Ovary (tissue), 9 donors: ENCODE results near the gene BMERB1. TPM values are rescaled to one million over a fixed set of nuclear protein-coding genes. Genes with fewer than 3 reads are reported as not detected.
A peak's percentile ranks its signal among the peaks of the same experiment; 100 is the strongest.

Experiments used
- DNase-seq, 5 donors: peaks; one replicate each; pipeline ENCODE4 v3.0.0-alpha.2; 2019 to 2020
- H3K27ac ChIP-seq, 2 donors: fragments of 200-600 bp; one replicate each; pipeline versions ENCODE4 v1.5.1 to v1.8.0; 2019 to 2022
- H3K27me3 ChIP-seq: fragments of 200-600 bp; one replicate; pipeline ENCODE4 v1.8.0; 2022
- H3K36me3 ChIP-seq: fragments of 200-600 bp; sonication (generic); one replicate; pipeline ENCODE4 v1.5.1; 2019
- H3K4me1 ChIP-seq: one replicate; pipeline ENCODE4 v1.8.1; 2013; ENCODE audit warnings: mild to moderate bottlenecking, moderate library complexity; ENCODE audit not compliant: insufficient read depth
- H3K4me3 ChIP-seq: fragments of 200-600 bp; sonication (generic); one replicate; pipeline ENCODE4 v1.5.1; 2017
- H3K9me3 ChIP-seq, 2 donors: fragments of 200-600 bp in 1 of 2; sonication (generic) in 1 of 2; one replicate each; pipeline versions ENCODE4 v1.5.1 to v1.8.1; 2013 to 2019; ENCODE audit warnings: mild to moderate bottlenecking in 1 of 2, moderate library complexity in 1 of 2
- CTCF ChIP-seq, 3 donors: fragments of 450-650 bp in 2 of 3; fragments of 200-600 bp in 1 of 3; IDR thresholded peaks; one replicate each; pipeline versions ENCODE4 v1.5.1 to v1.8.0; 2016 to 2022; ENCODE audit warnings: antibody characterized with exemption in 3 of 3, mild to moderate bottlenecking in 1 of 3
- EP300 ChIP-seq: sonication (generic); formaldehyde crosslinking; IDR thresholded peaks from one replicate; pipeline ENCODE4 v1.6.1; 2017; ENCODE audit warnings: antibody characterized with exemption
- POLR2A ChIP-seq: fragments of 450-650 bp; IDR thresholded peaks from one replicate; pipeline ENCODE4 v1.6.1; 2017; ENCODE audit warnings: antibody characterized with exemption, mild to moderate bottlenecking, moderate library complexity
- WGBS, 3 donors: extraction: QIAGEN DNeasy Blood & Tissue Kit in 1 of 3; methylation state at CpG; one replicate each; pipeline versions ENCODE4 v1.1.5 to v1.1.7; 2013 to 2017; 5-methylcytosine and 5-hydroxymethylcytosine counted together
- intact Hi-C, 4 donors: fragments of 100-400 bp; cut with DNase I; formaldehyde crosslinking; loops; one replicate each; pipeline versions ENCODE4 v1.11.0 to v1.15.1; 2022 to 2023
- polyA plus RNA-seq, 2 donors: library from polyadenylated mRNA; stranded (reverse); fragments of 200-250 nt in 1 of 2; fragments of 350-450 nt in 1 of 2; fragmentation: Illumina TruSeq in 1 of 2; extraction: RNeasy Lipid Tissue Mini Kit (QIAGEN cat#74804) in 1 of 2; gene quantifications; one replicate each; pipeline ENCODE4 v1.2.3, GENCODE V29; 2013 to 2014
- total RNA-seq, 7 donors: library from RNA; depleted of rRNA in 2 of 7; stranded (reverse); fragments of >200 nt in 2 of 7; fragmentation: NEBNext Ultra II Directional in 3 of 7; extraction: Animal tissue kit (Norgen Biotek cat#: 25700) in 3 of 7; gene quantifications; one replicate each; pipeline versions ENCODE4 v1.1.0 to v1.2.4, GENCODE V29; 2016 to 2023
- donor health status: DM: no; HTN: no; CAD: no; lungs with moderate emphysema.
- donor health status: DM: no; HTN: no; CAD: no.
- donor health status: Bipolar disorder and iron deficiency.
- donor health status: DM: yes; HTN: yes; CAD: no.
- donor health status: DM: no; HTN: no; CAD: no.
- donor health status: DM: yes; HTN: yes; CAD: no.

BMERB1 gene
- total and polyA plus RNA-seq, 9 donors, result 22.6 to 77.5 (median 65.2) TPM

DNA sequence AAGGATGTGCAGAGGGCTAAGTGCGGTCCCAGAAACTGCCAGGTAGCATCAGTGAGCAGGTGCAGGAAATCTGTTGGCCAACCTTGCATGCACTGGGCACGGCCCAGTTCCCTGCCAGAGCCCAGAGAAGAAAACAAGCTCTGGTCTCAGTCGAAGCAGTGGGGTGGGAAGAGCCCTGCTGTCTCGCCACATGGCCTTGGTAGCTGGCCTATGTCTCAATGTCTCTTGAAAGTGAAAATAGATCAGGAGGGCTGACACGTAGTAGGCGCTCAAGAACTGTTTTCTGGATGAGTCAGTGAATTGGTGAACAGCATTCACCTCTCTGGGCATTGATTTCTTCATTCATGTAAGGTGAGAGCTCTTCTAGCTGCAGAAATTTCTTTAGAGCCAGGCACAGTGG lies 118.1 kb downstream of the BMERB1 start:
- DNase-seq, result no peak
- intact Hi-C loops, result no loop called here
- WGBS, 3 donors, result 86 to 89% (median 88%) methylated on average over 6 of the region's 6 CpGs
- peaks cover 6% of the 10 kb centered on the region for H3K4me1 ChIP-seq
- no peaks in the 10 kb centered on the region for H3K36me3 ChIP-seq
- H3K27ac ChIP-seq, result no peak overlapping the region
- no peaks in the 10 kb centered on the region for H3K27me3 ChIP-seq
- H3K9me3 ChIP-seq, result no peaks in the 10 kb centered on the region
- H3K4me3 ChIP-seq, result no peak overlapping the region
- TF ChIP-seq POLR2A, result no peak
- TF ChIP-seq CTCF (IDR thresholded peaks at IDR 0.05), result no peak
- TF ChIP-seq EP300, result no peak

DNA sequence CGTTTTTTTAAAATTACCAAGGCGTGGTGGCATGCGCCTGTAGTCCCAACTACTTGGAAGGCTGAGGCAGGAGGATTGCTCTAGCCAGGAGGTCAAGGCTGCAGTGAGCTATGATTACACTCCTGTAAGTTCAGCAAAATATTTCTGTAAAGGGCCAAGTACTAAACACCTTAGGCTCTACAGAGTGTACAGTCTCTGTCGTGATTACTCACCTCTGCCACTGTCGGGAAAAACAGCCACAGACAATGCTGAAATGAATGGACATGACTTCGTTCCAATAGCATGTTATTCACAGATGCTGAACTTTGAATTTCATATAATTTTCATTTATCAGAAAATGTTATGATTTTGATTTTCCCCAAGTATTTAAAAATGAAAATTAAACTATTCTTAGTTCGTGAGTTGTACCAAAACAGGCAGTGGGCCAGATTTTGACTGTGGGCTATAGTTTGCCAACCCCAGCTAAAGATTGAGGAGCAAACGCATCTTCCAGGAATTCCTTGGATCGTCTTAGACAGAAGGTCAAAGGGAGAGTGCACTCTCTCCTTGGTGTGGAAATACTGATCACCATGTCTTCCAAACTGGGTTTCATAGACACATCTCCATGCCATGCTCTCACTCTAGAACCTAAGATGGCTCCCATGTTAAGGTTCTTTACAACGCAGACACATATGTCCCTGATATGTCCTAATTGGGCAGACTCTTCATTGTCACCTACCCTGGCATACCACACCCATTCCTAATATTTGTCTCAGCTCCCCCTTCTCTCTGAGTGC lies 119.1 kb downstream of the BMERB1 start:
- peak in 4 of 5 donors; percentile 22 to 40 (median 31) for DNase-seq
- intact Hi-C loops, result no loop called here

DNA sequence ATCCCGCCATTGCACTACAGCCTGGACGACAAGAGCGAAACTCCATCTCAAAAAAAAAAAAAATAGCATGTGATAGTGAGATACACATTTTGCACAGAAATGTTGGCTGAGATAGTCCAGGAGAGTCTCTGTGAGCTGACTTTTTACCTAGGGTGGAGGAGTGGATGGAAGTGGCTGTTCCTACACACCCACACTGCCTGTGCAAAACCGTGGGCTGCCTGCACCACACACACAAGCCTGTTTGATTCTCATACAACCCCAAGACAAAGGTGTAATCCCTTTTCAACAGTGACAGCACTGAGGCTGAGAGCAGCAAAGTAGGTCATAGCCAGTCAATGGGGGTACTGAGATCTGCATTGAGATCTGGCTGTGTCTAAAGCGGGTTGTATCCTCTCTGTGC lies 121.7 kb downstream of the BMERB1 start:
- TF ChIP-seq POLR2A, result no peak
- no peak for TF ChIP-seq EP300
- TF ChIP-seq CTCF (IDR thresholded peaks at IDR 0.05), result no peak
- intact Hi-C loops, result no loop called here
- Histone ChIP-seq H3K9me3 (no peaks in the 10 kb centered on the region), H3K4me3 (no peak overlapping the region), H3K4me1 (peaks cover 4% of the 10 kb centered on the region), H3K27me3 (no peaks in the 10 kb centered on the region), H3K36me3 (no peaks in the 10 kb centered on the region), H3K27ac (no peak overlapping the region)
- DNase-seq, result no peak
- 92 to 99% (median 94%) methylated on average over 5 of the region's 5 CpGs for WGBS, 3 donors

More for the DNA sequence above, 119.1 kb downstream of the BMERB1 start:
- no peaks in the 10 kb centered on the region for H3K27me3 ChIP-seq
- peaks cover 6% of the 10 kb centered on the region for H3K4me1 ChIP-seq
- H3K36me3 ChIP-seq, result no peaks in the 10 kb centered on the region
- H3K27ac ChIP-seq, result peak overlapping the region in 1 of 2 donors; percentile 31
- WGBS, 3 donors, result 24 to 51% (median 26%) methylated on average over 10 of the region's 10 CpGs
- no peaks in the 10 kb centered on the region for H3K9me3 ChIP-seq
- TF ChIP-seq POLR2A (no peak), CTCF (IDR thresholded peaks at IDR 0.05) (no peak), EP300 (no peak)
- no peak overlapping the region for H3K4me3 ChIP-seq

GRCh38 chr16:15557258-15557657 lies 122.9 kb downstream of the BMERB1 start:
- no peak for DNase-seq
- H3K4me1 ChIP-seq, result peaks cover 4% of the 10 kb centered on the region
- H3K27ac ChIP-seq, result no peak overlapping the region
- no peak for TF ChIP-seq EP300
- no peak for TF ChIP-seq CTCF (IDR thresholded peaks at IDR 0.05)
- no peak for TF ChIP-seq POLR2A
- H3K4me3 ChIP-seq, result no peak overlapping the region
- no peaks in the 10 kb centered on the region for H3K36me3 ChIP-seq
- no peaks in the 10 kb centered on the region for H3K27me3 ChIP-seq
- intact Hi-C loops, result no loop called here
- no peaks in the 10 kb centered on the region for H3K9me3 ChIP-seq
- 82 to 84% (median 82%) methylated on average over 6 of the region's 6 CpGs for WGBS, 3 donors
